Endodermal cell (in vitro differentiated cells): ENCODE data around the gene SRMS. TPM values are rescaled to one million over a fixed set of nuclear protein-coding genes. Genes with fewer than 3 reads are reported as not detected.

Source experiments
- DNase-seq: peaks from one replicate; pipeline ENCODE4 v3.0.0-alpha.2; 2017
- H3K27ac ChIP-seq: 2 replicates; pipeline ENCODE4 v1.5.1; 2013; ENCODE audit warnings: mild to moderate bottlenecking, low read depth, low read length, moderate library complexity
- H3K27me3 ChIP-seq: 2 replicates; pipeline ENCODE4 v1.6.1; 2013; ENCODE audit warnings: mild to moderate bottlenecking, low read length, moderate library complexity; ENCODE audit not compliant: insufficient read depth, control insufficient read depth, poor library complexity, severe bottlenecking
- H3K36me3 ChIP-seq: 2 replicates; pipeline ENCODE4 v1.7.0; 2013; ENCODE audit warnings: mild to moderate bottlenecking, low read length, moderate library complexity; ENCODE audit not compliant: control insufficient read depth, insufficient read depth
- H3K4me1 ChIP-seq: one replicate; pipeline ENCODE4 v1.7.0; 2013; ENCODE audit warnings: low read length; ENCODE audit not compliant: control insufficient read depth, insufficient read depth
- H3K4me3 ChIP-seq: 2 replicates; pipeline ENCODE4 v1.5.1; 2013; ENCODE audit warnings: mild to moderate bottlenecking, low read length, moderate library complexity
- H3K9ac ChIP-seq: 2 replicates; pipeline ENCODE4 v1.6.1; 2013; ENCODE audit warnings: mild to moderate bottlenecking, low read length, moderate library complexity; ENCODE audit not compliant: poor library complexity, severe bottlenecking; ENCODE audit errors: extremely low read depth
- H3K9me3 ChIP-seq: 2 replicates; pipeline ENCODE4 v1.6.1; 2013; ENCODE audit warnings: mild to moderate bottlenecking, low read length, moderate library complexity; ENCODE audit not compliant: control insufficient read depth
- H3K27ac Mint-ChIP-seq: 2 replicates; pipeline ENCODE4 v1.8.0; 2020; ENCODE audit warnings: mixed read lengths
- H3K27me3 Mint-ChIP-seq: 2 replicates; pipeline ENCODE4 v1.8.0; 2021; ENCODE audit warnings: mild to moderate bottlenecking, mixed read lengths; ENCODE audit not compliant: insufficient read depth
- H3K36me3 Mint-ChIP-seq: 2 replicates; pipeline ENCODE4 v1.8.0; 2020; ENCODE audit warnings: low read depth, mixed read lengths
- H3K4me1 Mint-ChIP-seq: 2 replicates; pipeline ENCODE4 v1.8.0; 2020; ENCODE audit warnings: mixed read lengths
- H3K4me3 Mint-ChIP-seq: 2 replicates; pipeline ENCODE4 v1.8.0; 2020; ENCODE audit warnings: mild to moderate bottlenecking, moderate library complexity, mixed read lengths
- H3K9me3 Mint-ChIP-seq: 2 replicates; pipeline ENCODE4 v1.8.0; 2020; ENCODE audit warnings: mild to moderate bottlenecking, mixed read lengths
- CTCF ChIP-seq: fragments of 200-600 bp; sonication (generic); conservative IDR thresholded peaks from 2 replicates; pipeline ENCODE4 v1.5.0; 2021; ENCODE audit warnings: antibody characterized with exemption, mild to moderate bottlenecking
- WGBS, 2 experiments: methylation state at CpG; one replicate each; pipeline versions ENCODE4 v1.1.5 to v1.1.7; 2013; ENCODE audit warnings: missing lambda C conversion rate in 2 of 2, mixed read lengths in 1 of 2; ENCODE audit not compliant: insufficient coverage in 1 of 2, insufficient read length in 1 of 2; 5-methylcytosine and 5-hydroxymethylcytosine counted together
- total RNA-seq, 2 donors: library from RNA; stranded (reverse); fragmentation: NEBNext Ultra II Directional in 1 of 2; extraction: Animal tissue kit (Norgen Biotek cat#: 25700) in 1 of 2; gene quantifications; 2 replicates in 1 of 2; 3 replicates in 1 of 2; pipeline ENCODE4 v1.2.1, GENCODE V29; 2021

Gene SRMS
- total RNA-seq, 2 donors from 2014 or later: not detected

DNA sequence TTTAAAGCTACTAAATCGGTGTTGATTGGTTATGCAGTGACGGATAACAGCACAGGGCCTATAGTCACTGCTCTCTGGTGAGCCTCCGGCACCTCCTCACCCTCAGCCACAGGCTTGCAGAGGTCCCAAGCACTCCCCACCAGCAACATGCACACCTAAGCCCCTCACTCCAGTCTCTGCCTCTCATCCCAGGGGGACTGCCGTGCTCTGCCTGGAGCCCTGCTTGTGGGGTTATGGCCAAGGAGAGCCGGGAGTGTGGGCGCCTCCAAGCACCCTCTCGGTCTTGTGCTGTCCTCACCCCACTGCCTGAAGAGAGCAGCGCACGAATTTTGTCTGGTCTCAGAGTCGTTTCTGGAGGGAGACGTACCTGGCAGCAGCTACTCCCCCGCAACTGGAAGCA, 41.8 kb downstream of the SRMS start:
- no peaks in the 10 kb centered on the region for H3K4me1 Mint-ChIP-seq
- no peaks in the 10 kb centered on the region for H3K36me3 ChIP-seq
- no peaks in the 10 kb centered on the region for H3K4me1 ChIP-seq
- H3K4me3 Mint-ChIP-seq: no peak overlapping the region
- TF ChIP-seq CTCF: no peak
- H3K27ac Mint-ChIP-seq: no peak overlapping the region
- no peaks in the 10 kb centered on the region for H3K36me3 Mint-ChIP-seq
- H3K27me3 Mint-ChIP-seq: peaks cover 24% of the 10 kb centered on the region
- no peaks in the 10 kb centered on the region for H3K27me3 ChIP-seq
- H3K9ac ChIP-seq: no peak overlapping the region
- H3K9me3 ChIP-seq: peaks cover 7% of the 10 kb centered on the region
- WGBS, 2 experiments: 90 to 92% methylated on average over 6 to 11 of the region's 12 CpGs
- H3K4me3 ChIP-seq: no peak overlapping the region
- H3K27ac ChIP-seq: no peak overlapping the region
- DNase-seq: no peak
- peaks cover 7% of the 10 kb centered on the region for H3K9me3 Mint-ChIP-seq

DNA sequence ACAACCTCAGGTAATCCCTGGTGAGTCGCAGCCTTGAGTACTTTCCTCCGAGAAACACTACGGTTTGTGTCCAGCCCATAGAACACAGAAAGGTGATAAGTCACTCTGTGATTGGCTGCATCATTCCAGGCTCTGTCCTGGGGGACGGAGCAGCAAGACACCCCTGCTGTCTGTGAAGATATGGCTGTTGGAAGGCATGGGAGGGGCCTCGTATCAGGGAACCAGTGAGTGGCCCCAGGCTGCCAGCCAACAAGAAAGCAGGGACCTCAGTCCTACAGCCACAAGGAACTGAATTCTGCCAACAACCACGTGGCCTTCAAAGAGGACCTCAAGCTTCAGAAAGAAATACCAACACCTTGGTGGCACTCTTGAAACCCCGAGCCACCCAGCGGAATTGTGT, 42.3 kb downstream of the SRMS start:
- H3K27me3 Mint-ChIP-seq: peaks cover 26% of the 10 kb centered on the region
- WGBS, 2 experiments: 91 to 92% methylated on average over 7 to 8 of the region's 8 CpGs
- TF ChIP-seq CTCF: no peak

GRCh38 chr20:63504642-63505041, 42.9 kb downstream of the SRMS start:
- Histone ChIP-seq H3K36me3 (no peaks in the 10 kb centered on the region), H3K4me1 (no peaks in the 10 kb centered on the region), H3K9me3 (peaks cover 7% of the 10 kb centered on the region), H3K27ac (no peak overlapping the region), H3K27me3 (peaks cover 7% of the 10 kb centered on the region), H3K9ac (no peak overlapping the region), H3K4me3 (no peak overlapping the region)
- peaks cover 32% of the 10 kb centered on the region for H3K27me3 Mint-ChIP-seq
- no peaks in the 10 kb centered on the region for H3K4me1 Mint-ChIP-seq
- H3K36me3 Mint-ChIP-seq: no peaks in the 10 kb centered on the region
- 88 to 89% methylated on average over 3 to 9 of the region's 9 CpGs for WGBS, 2 experiments
- no peak overlapping the region for H3K4me3 Mint-ChIP-seq
- TF ChIP-seq CTCF: no peak
- DNase-seq: peak; percentile 17
- no peak overlapping the region for H3K27ac Mint-ChIP-seq
- H3K9me3 Mint-ChIP-seq: peaks cover 7% of the 10 kb centered on the region

More for the DNA sequence above, 42.3 kb downstream of the SRMS start:
- Histone ChIP-seq H3K36me3 (no peaks in the 10 kb centered on the region), H3K4me3 (no peak overlapping the region), H3K9ac (no peak overlapping the region), H3K9me3 (peaks cover 7% of the 10 kb centered on the region), H3K27me3 (peaks cover under 1% of the 10 kb centered on the region), H3K27ac (no peak overlapping the region), H3K4me1 (no peaks in the 10 kb centered on the region)
- Mint-ChIP-seq H3K36me3 (no peaks in the 10 kb centered on the region), H3K4me1 (no peaks in the 10 kb centered on the region), H3K4me3 (no peak overlapping the region), H3K9me3 (peaks cover 7% of the 10 kb centered on the region), H3K27ac (no peak overlapping the region)
- DNase-seq: peak; percentile 14
